Right lobe of liver (tissue), 6 donors: ENCODE results near the gene ESR2. TPM values are rescaled to one million over a fixed set of nuclear protein-coding genes. Genes with fewer than 3 reads are reported as not detected.

Experiments used
- ATAC-seq, 4 donors: fragments of 200-7000 bp; cut with Tn5 transposase; one replicate each; pipeline ENCODE4 v1.9.1; 2020; ENCODE audit warnings: mild to moderate bottlenecking in 4 of 4, moderate library complexity in 4 of 4
- DNase-seq, 3 donors: peaks; one replicate each; pipeline ENCODE4 v3.0.0-alpha.2; 2020
- H3K27ac ChIP-seq, 3 donors: fragments of 200-600 bp; one replicate each; pipeline ENCODE4 v1.8.0; 2022
- H3K27me3 ChIP-seq, 2 donors: fragments of 200-600 bp; one replicate each; pipeline ENCODE4 v1.8.0; 2022
- H3K36me3 ChIP-seq, 4 donors: fragments of 200-600 bp; sonication (generic) in 1 of 4; one replicate each; pipeline versions ENCODE4 v1.5.1 to v1.8.0; 2017 to 2022; ENCODE audit warnings: control low read depth in 1 of 4
- H3K4me1 ChIP-seq, 4 donors: fragments of 200-600 bp; sonication (generic) in 1 of 4; one replicate each; pipeline versions ENCODE4 v1.5.1 to v1.8.0; 2017 to 2022; ENCODE audit warnings: control low read depth in 1 of 4
- H3K4me3 ChIP-seq, 3 donors: fragments of 200-600 bp; one replicate each; pipeline ENCODE4 v1.8.0; 2022
- H3K9me3 ChIP-seq, 4 donors: fragments of 200-600 bp; sonication (generic) in 1 of 4; one replicate each; pipeline versions ENCODE4 v1.5.1 to v1.8.0; 2017 to 2022; ENCODE audit warnings: control low read depth in 1 of 4
- POLR2A ChIP-seq: fragments of 450-650 bp; IDR thresholded peaks from one replicate; pipeline ENCODE4 v1.6.1; 2017; ENCODE audit warnings: antibody characterized with exemption, mild to moderate bottlenecking
- WGBS: methylation state at CpG from one replicate; pipeline ENCODE4 v1.1.6; 2018; ENCODE audit warnings: low coverage, low lambda C conversion rate; ENCODE audit not compliant: insufficient coverage; ENCODE audit errors: missing lambda C conversion rate; 5-methylcytosine and 5-hydroxymethylcytosine counted together
- intact Hi-C, 2 donors: fragments of 100-400 bp; cut with DNase I; formaldehyde crosslinking; loops; one replicate each; pipeline versions ENCODE4 v1.11.2 to v1.14.1; 2022
- microRNA counts: library from miRNA; unstranded; fragments of <30 nt; microRNA quantifications from one replicate; lab custom pipeline; 2016
- microRNA-seq, 2 donors: library from miRNA; unstranded; fragments of <30 nt; microRNA quantifications; one replicate each; pipeline ENCODE4, GENCODE V29; 2019 to 2020
- small RNA-seq, 2 experiments: library from RNA; depleted of rRNA; stranded (forward); fragments of <200 nt; gene quantifications; one replicate each; pipeline ENCODE3, GENCODE V24; 2016
- total RNA-seq, 6 experiments: library from RNA; depleted of rRNA in 2 of 6; stranded (reverse); fragments of >200 nt in 2 of 6; fragmentation: NEBNext Ultra II Directional in 3 of 6; extraction: Animal tissue kit (Norgen Biotek cat#: 25700) in 3 of 6; gene quantifications; one replicate each; pipeline versions ENCODE4 v1.1.0 to v1.2.4, GENCODE V29; 2016 to 2023
- TF ChIP-seq, protein P1 (sequence below), 4 donors: fragments of 200-600 bp in 3 of 4; fragments of 450-650 bp in 1 of 4; IDR thresholded peaks; one replicate each; pipeline versions ENCODE4 v1.5.1 to v1.8.0; 2016 to 2022; ENCODE audit warnings: antibody characterized with exemption in 4 of 4, mild to moderate bottlenecking in 2 of 4
- donor health status: DM: no; HTN: yes; CAD: no.
- donor health status: DM: no; HTN: no; CAD: no.
- donor health status: DM: no; HTN: no; CAD: no.
- donor health status: DM: no; HTN: yes; CAD: no.
- donor health status: DM: no; HTN: yes; CAD: no.

The ESR2 gene
- total RNA-seq, 6 experiments from 2014 or later = 0.04 TPM; not detected in 5

DNA sequence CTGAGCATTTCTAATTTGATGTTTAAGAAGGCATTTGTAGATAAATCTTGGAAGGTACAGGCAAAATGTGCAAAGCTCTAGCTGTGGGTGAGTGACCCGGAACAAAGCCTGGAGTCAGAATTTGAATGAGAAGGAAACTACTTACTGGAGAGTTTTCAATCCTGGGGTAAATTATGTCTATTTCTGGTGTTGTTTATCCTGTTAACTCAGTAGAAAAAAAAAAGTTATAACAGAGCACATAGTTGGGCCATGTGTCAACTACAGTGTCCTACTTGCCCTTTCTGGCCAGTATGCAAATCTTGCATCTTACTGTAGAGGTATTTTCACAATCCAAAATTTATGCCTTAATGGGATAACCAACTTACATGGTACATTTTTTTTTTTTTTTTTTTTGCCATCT is 259.0 kb downstream of the ESR2 start:
- Histone ChIP-seq H3K27me3 (no peaks in the 10 kb centered on the region), H3K36me3 (no peaks in the 10 kb centered on the region), H3K9me3 (no peaks in the 10 kb centered on the region), H3K4me1 (no peaks in the 10 kb centered on the region), H3K4me3 (no peak overlapping the region), H3K27ac (no peak overlapping the region)
- WGBS = 78% methylated on average over 1 of the region's 1 CpG
- TF ChIP-seq, protein P1, sequence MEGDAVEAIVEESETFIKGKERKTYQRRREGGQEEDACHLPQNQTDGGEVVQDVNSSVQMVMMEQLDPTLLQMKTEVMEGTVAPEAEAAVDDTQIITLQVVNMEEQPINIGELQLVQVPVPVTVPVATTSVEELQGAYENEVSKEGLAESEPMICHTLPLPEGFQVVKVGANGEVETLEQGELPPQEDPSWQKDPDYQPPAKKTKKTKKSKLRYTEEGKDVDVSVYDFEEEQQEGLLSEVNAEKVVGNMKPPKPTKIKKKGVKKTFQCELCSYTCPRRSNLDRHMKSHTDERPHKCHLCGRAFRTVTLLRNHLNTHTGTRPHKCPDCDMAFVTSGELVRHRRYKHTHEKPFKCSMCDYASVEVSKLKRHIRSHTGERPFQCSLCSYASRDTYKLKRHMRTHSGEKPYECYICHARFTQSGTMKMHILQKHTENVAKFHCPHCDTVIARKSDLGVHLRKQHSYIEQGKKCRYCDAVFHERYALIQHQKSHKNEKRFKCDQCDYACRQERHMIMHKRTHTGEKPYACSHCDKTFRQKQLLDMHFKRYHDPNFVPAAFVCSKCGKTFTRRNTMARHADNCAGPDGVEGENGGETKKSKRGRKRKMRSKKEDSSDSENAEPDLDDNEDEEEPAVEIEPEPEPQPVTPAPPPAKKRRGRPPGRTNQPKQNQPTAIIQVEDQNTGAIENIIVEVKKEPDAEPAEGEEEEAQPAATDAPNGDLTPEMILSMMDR (IDR thresholded peaks at IDR 0.05) = no peak
- TF ChIP-seq POLR2A = no peak
- DNase-seq = no peak
- ATAC-seq = no peak
- intact Hi-C loops = no loop called here

MicroRNAs within 50 kb of the gene (microRNA counts, 767-probe panel; counts per million panel counts)
- microRNA hsa-miR-548h-5p (lab: Ali Mortazavi, UCI) = 237 counts per million

Small RNA genes within 50 kb of the gene (microRNA-seq; reads per million reads assigned to microRNA genes)
- gene MIR548H1 = 0 reads per million in 2 donors

Small RNA genes within 50 kb of the gene (small RNA-seq; reads per million reads assigned to genes)
- gene MIR548H1 = 0 reads per million in 2 experiments

Other genes starting within 250 kb of the ESR2 start
- 100 to 1,000 TPM; 158 to 265 (median 200) TPM for gene MTHFD1, start 94.0 kb upstream of the ESR2 start, total RNA-seq
- 1 to 10 TPM in 1 of 6 experiments, under 1 TPM in 5; 0.12 to 1.0 (median 0.30) TPM for gene AKAP5, start 171.1 kb upstream of the ESR2 start, total RNA-seq
- gene ZBTB25, start 209.5 kb upstream of the ESR2 start, total RNA-seq = 1 to 10 TPM; 5.5 to 6.2 (median 5.7) TPM
- gene ZBTB1, start 210.4 kb upstream of the ESR2 start, total RNA-seq = 10 to 100 TPM; 10.6 to 16.8 (median 14.9) TPM
- gene HSPA2, start 246.4 kb upstream of the ESR2 start, total RNA-seq = 1 to 10 TPM; 1.2 to 9.7 (median 5.0) TPM